Stomach (tissue), 9 donors: ENCODE results near the gene AKAP9. TPM values are rescaled to one million over a fixed set of nuclear protein-coding genes. Genes with fewer than 3 reads are reported as not detected.

Source experiments
- DNase-seq, 2 donors: peaks; one replicate each; pipeline versions ENCODE4 v3.0.0 to v3.0.0-alpha.2; 2013 to 2019
- H3K27ac ChIP-seq, 5 donors: fragments of 200-600 bp in 4 of 5; sonication (generic) in 4 of 5; one replicate each; pipeline ENCODE4 v1.5.1; 2013 to 2019; ENCODE audit warnings: mild to moderate bottlenecking in 1 of 5, moderate library complexity in 1 of 5
- H3K27me3 ChIP-seq, 3 donors: fragments of 200-600 bp; sonication (generic); one replicate each; pipeline ENCODE4 v1.5.1; 2017 to 2019; ENCODE audit warnings: mixed run types in 1 of 3
- H3K36me3 ChIP-seq, 4 donors: fragments of 200-600 bp; sonication (generic); 1 replicate in 3 of 4; 2 replicates in 1 of 4; pipeline ENCODE4 v1.5.1; 2016 to 2019
- H3K4me1 ChIP-seq, 4 donors: fragments of 200-600 bp; sonication (generic); one replicate each; pipeline ENCODE4 v1.5.1; 2016 to 2019
- H3K4me3 ChIP-seq, 4 donors: fragments of 200-600 bp; sonication (generic) in 3 of 4; one replicate each; pipeline ENCODE4 v1.5.1; 2016 to 2019; ENCODE audit warnings: mild to moderate bottlenecking in 1 of 4
- H3K9me3 ChIP-seq, 4 donors: fragments of 200-600 bp; sonication (generic); one replicate each; pipeline ENCODE4 v1.5.1; 2016 to 2019
- CTCF ChIP-seq, 7 experiments: fragments of 450-650 bp in 4 of 7; fragments of 200-600 bp in 3 of 7; sonication (generic) in 3 of 7; IDR thresholded peaks; one replicate each; pipeline ENCODE4 v1.5.1; 2016 to 2019; ENCODE audit warnings: antibody characterized with exemption in 7 of 7, control low read depth in 2 of 7, mild to moderate bottlenecking in 1 of 7
- EP300 ChIP-seq: sonication (generic); formaldehyde crosslinking; IDR thresholded peaks from one replicate; pipeline ENCODE4 v1.6.1; 2017; ENCODE audit warnings: antibody characterized with exemption
- POLR2A ChIP-seq, 4 donors: fragments of 450-650 bp; IDR thresholded peaks; one replicate each; pipeline ENCODE4 v1.6.1; 2016; ENCODE audit warnings: antibody characterized with exemption in 4 of 4, control low read depth in 2 of 4, mild to moderate bottlenecking in 1 of 4, moderate library complexity in 1 of 4
- POLR2AphosphoS5 ChIP-seq, 3 donors: sonication (generic); formaldehyde crosslinking; IDR thresholded peaks; one replicate each; pipeline ENCODE4 v1.6.1; 2016; ENCODE audit warnings: antibody characterized with exemption in 3 of 3
- WGBS, 5 donors: extraction: QIAGEN DNeasy Blood & Tissue Kit in 3 of 5; methylation state at CpG; one replicate each; pipeline versions ENCODE4 v1.1.5 to v1.1.7; 2013 to 2018; 5-methylcytosine and 5-hydroxymethylcytosine counted together
- intact Hi-C: fragments of 100-400 bp; cut with DNase I; formaldehyde crosslinking; loops from one replicate; pipeline ENCODE4 v1.15.1; 2023; ENCODE audit warnings: low total_unique reads
- polyA plus RNA-seq, 3 donors: library from polyadenylated mRNA; stranded (reverse); fragments of 200-250 nt; gene quantifications; one replicate each; pipeline ENCODE4 v1.2.3, GENCODE V29; 2013
- total RNA-seq, 5 donors: library from RNA; depleted of rRNA; stranded (reverse); fragments of >200 nt; gene quantifications; one replicate each; pipeline versions ENCODE4 v1.1.0 to v1.2.3, GENCODE V29; 2014 to 2016
- donor health status: healthy with polysubstance abuse.
- donor health status: Bipolar disorder and iron deficiency.
- donor health status: healthy.

AKAP9 gene
- total and polyA plus RNA-seq, 8 donors, result 5.7 to 149 (median 113) TPM

- TF ChIP-seq POLR2A (IDR thresholded peaks at IDR 0.05), result no peak
- no peak for TF ChIP-seq EP300
- no peak for TF ChIP-seq CTCF (IDR thresholded peaks at IDR 0.05)
- no peak for TF ChIP-seq POLR2AphosphoS5 (IDR thresholded peaks at IDR 0.05)
- H3K36me3 ChIP-seq, result no peaks in the 10 kb centered on the region
- peaks cover 0 to 31% (median 15%) of the 10 kb centered on the region in 4 donors for H3K4me1 ChIP-seq
- no peaks in the 10 kb centered on the region for H3K9me3 ChIP-seq
- no peak overlapping the region for H3K4me3 ChIP-seq
- no peak overlapping the region for H3K27ac ChIP-seq
- WGBS, 5 donors, result 96 to 99% (median 97%) methylated on average over 1 of the region's 1 CpG
- no peak for DNase-seq
- intact Hi-C loops, result no loop called here
- H3K27me3 ChIP-seq, result no peaks in the 10 kb centered on the region
Measured at GRCh38 chr7:91957232-91957631, 16.6 kb downstream of the AKAP9 start.

GRCh38 chr7:91957823-91958222, 17.2 kb downstream of the AKAP9 start:
- TF ChIP-seq POLR2A (IDR thresholded peaks at IDR 0.05) (no peak), EP300 (no peak), CTCF (IDR thresholded peaks at IDR 0.05) (no peak), POLR2AphosphoS5 (IDR thresholded peaks at IDR 0.05) (no peak)
- H3K27me3 ChIP-seq, result no peaks in the 10 kb centered on the region
- no peak overlapping the region for H3K4me3 ChIP-seq
- no peak overlapping the region for H3K27ac ChIP-seq
- WGBS, 5 donors, result 26 to 60% (median 34%) methylated on average over 1 of the region's 1 CpG
- intact Hi-C loops, result no loop called here
- peaks cover 0 to 25% (median 12%) of the 10 kb centered on the region in 4 donors for H3K4me1 ChIP-seq
- no peak for DNase-seq
- H3K36me3 ChIP-seq, result no peaks in the 10 kb centered on the region
- no peaks in the 10 kb centered on the region for H3K9me3 ChIP-seq

GRCh38 chr7:91959023-91959422, 18.4 kb downstream of the AKAP9 start:
- no peak overlapping the region for H3K4me3 ChIP-seq
- no peaks in the 10 kb centered on the region for H3K9me3 ChIP-seq
- no peak overlapping the region for H3K27ac ChIP-seq
- 58 to 91% (median 76%) methylated on average over 5 of the region's 5 CpGs for WGBS, 5 donors
- intact Hi-C loops, result no loop called here
- no peak for DNase-seq
- H3K27me3 ChIP-seq, result no peaks in the 10 kb centered on the region
- peaks cover 0 to 20% (median 7%) of the 10 kb centered on the region in 4 donors for H3K4me1 ChIP-seq
- no peaks in the 10 kb centered on the region for H3K36me3 ChIP-seq
- TF ChIP-seq POLR2A (IDR thresholded peaks at IDR 0.05) (no peak), POLR2AphosphoS5 (IDR thresholded peaks at IDR 0.05) (no peak), CTCF (IDR thresholded peaks at IDR 0.05) (no peak), EP300 (no peak)

- no peak overlapping the region for H3K27ac ChIP-seq
- no peak for TF ChIP-seq POLR2A (IDR thresholded peaks at IDR 0.05)
- no peak for TF ChIP-seq EP300
- TF ChIP-seq CTCF (IDR thresholded peaks at IDR 0.05), result no peak
- no peak for TF ChIP-seq POLR2AphosphoS5 (IDR thresholded peaks at IDR 0.05)
- intact Hi-C loops, result no loop called here
- no peaks in the 10 kb centered on the region for H3K27me3 ChIP-seq
- 96 to 98% (median 97%) methylated on average over 2 of the region's 2 CpGs for WGBS, 5 donors
- peaks cover 0 to 17% (median 7%) of the 10 kb centered on the region in 4 donors for H3K4me1 ChIP-seq
- no peaks in the 10 kb centered on the region for H3K9me3 ChIP-seq
- no peak for DNase-seq
- H3K4me3 ChIP-seq, result no peak overlapping the region
- no peaks in the 10 kb centered on the region for H3K36me3 ChIP-seq
Measured at GRCh38 chr7:91961816-91962215, 21.2 kb downstream of the AKAP9 start.
